GM19395 (cell line): ENCODE data around the gene CALM1.

Experiments used
- ATAC-seq: cut with Tn5 transposase; IDR thresholded peaks from one replicate; pipeline ENCODE4 v1.9.1; 2021; ENCODE audit warnings: mild to moderate bottlenecking, moderate library complexity; ENCODE audit not compliant: unreplicated experiment

Gene CALM1

DNA sequence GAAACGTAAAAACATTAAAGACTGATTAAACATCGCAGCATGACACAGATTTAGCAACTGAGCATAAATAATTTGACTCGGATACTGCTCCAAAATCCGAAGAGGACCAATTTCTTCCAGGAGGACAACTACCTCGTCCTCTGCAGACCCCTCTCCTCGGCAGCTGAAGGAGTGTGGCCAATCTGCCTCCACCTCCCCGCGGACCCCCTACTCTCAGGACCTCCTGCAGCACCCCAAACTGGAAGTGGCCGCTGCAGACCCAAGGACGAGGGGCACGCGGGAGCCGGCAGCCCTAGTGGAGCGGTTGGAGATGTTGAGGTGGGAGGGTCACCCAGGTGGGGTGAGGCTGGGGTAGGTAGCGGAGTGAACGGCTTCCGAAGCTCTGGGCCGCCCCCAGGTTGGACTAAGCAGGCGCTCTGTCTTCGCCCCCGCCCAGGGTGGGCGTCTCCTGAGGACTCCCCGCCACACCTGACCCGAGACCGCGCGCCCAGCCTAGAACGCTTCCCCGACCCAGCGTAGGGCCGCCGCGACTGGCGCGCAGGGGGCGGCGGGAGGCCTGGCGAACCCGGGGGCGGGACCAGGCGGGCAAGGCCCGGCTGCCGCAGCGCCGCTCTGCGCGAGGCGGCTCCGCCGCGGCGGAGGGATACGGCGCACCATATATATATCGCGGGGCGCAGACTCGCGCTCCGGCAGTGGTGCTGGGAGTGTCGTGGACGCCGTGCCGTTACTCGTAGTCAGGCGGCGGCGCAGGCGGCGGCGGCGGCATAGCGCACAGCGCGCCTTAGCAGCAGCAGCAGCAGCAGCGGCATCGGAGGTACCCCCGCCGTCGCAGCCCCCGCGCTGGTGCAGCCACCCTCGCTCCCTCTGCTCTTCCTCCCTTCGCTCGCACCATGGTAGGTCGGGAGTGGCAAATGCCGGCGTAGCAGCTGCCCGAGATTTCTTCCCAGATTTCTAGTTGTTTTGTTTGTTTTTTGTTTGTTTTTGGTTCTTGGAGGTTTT, at the start of gene CALM1:
CALM1 (plus strand) TSS at position 689 of the 999 bp plus-strand sequence; CDS start at position 891, 202 bp downstream.
- peak; percentile 62 for ATAC-seq

DNA sequence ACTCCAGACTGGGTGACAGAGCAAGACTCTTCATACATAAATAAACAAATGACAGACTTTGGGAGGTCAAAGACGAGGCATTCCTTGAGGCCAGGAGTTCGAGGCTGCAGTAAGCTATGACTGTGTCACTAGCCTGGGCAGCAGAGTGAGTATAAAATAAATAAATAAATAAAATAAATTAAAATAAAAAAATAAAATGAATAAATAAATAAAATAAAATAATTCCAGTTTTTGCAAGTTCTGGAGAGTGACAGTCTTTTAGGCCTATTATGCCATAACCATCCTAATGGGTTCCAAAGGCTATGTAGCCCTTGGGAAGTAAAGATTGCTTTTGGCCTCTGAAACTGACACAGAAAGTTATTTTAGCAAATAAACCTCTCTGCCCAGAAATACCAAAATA, 48.6 kb upstream of the CALM1 start:
- ATAC-seq = no peak

DNA sequence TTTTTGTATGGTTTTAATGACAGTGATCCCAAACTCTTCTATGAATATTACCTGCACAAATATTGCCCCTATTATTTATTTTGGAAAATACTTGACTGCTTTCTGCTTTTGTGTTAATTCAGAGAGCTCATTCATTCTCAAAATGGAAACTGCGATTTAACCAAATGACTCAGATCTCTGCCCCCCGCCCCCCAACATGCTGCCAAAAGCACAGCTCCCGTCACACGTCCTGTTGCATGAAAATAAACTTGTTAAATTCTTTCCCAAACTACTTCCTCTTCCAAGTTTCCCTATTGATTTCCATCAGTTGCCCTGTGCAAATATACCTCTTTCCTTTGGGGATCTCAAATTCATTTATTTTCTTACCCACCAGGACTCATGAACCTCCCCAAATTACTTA, 47.1 kb upstream of the CALM1 start:
- no peak for ATAC-seq

DNA sequence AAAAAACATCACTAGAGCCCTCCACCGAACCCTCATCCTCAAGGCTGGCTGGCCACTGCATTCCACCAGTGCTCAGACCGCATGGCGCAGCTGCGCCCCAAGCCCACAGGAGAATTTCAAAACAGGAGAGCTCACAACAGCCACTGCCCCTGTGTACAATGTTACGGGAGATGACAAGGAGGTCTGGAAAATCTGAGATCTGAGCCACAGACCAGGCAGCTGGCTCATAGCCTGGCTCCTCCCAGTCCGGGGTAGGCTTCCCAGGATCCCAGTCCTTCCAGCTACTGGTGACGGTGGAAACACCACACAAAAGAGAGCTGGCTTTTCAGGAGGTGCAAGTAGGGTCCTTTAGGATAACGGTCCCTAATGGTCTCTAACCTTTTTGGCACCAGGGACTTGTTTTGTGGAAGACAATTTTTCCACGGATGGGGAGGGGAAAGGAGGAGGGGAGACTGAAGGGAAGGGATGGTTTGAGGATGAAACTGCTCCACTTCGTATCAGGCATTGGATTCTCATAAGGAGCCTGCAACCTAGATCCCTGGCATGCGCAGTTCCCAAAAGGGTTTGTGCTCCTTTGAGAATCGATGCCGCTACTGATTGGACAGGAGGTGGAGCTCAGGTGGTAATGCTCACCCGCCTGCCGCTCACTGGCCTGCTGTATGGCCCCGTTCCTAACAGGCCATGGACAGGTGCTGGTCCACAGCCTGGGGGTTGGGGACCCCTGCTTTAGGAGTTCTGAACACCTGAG, 42.1 kb upstream of the CALM1 start:
- no peak for ATAC-seq

DNA sequence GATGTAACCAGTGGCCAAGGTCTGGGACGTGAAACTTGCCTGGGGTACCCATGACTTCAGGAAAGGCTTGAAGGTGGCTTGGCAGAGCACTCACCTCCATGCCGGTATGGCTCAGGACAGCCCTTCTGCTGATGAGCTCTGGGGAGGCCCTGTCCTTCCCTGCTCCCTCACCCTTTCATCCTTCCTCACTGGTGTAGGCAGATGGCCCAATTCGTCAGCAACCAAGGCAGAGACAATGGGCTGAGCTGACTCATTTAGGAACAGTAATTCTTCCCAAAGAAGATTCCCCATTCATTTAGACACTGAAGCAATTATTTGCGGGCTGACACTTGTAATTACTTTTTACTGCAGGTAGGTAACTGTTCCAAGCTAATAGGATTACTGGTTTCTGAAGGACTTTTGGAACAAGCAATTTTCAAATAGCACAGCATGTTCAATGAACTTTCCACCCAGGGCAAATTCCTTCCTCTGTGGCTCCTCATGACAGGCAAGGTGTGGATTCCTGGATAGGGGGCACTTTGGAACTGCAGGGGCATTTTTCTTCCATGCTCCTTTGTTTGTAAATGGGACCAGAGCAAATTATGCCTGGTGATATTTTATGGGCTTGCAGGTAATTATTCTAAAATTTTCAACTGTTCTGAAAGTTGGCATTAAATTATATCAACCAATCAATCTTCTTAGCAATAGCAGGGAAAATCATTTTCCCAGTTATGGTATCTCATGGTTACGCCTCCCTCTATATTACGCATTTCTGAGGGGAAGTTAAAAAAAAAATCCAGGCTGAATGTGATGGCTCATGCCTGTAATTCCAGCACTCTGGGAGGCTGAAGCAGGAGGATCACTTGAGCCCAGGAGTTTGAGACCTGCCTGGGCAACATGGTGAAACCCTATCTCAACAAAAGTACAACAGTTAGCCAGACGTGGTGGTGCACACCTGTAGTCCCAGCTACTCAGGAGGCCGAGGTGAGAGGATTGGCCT, 41.0 kb upstream of the CALM1 start:
- no peak for ATAC-seq

DNA sequence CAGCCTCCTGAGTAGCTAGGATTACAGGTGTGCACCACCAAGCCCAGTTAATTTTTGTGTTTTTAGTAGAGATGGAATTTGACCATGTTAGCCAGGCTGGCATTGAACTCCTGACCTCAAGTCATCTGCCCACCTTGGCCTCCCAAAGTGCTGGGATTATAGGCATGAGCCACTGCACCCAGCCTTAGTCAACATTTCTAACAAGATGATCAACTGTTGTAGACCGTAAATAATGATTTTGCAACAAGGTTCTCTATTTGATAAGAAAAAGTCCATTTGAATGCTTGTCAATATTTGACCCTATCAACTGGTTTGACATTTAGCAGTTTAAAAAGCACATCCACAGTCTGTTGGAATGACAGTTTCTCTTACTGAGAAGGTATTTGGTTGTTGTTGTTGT, 39.9 kb upstream of the CALM1 start:
- no peak for ATAC-seq

DNA sequence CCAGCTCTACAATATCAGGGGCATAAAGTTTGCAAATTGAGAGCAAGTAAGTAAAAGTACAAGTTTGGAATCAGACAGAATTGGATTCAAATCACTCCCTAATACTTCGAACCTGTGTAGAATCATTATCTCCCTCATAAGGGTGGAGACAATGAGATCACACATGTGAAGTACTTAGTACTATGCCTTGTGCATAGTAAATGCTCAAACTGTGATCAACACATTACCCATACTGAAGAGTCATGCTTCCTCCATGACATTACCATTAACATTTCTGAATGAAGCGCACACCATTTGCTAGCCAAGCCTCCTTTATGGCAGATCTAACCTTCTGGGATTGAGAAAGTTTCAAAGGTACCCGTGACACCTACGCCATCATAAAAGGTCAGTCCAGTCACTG, 38.5 kb upstream of the CALM1 start:
- no peak for ATAC-seq

DNA sequence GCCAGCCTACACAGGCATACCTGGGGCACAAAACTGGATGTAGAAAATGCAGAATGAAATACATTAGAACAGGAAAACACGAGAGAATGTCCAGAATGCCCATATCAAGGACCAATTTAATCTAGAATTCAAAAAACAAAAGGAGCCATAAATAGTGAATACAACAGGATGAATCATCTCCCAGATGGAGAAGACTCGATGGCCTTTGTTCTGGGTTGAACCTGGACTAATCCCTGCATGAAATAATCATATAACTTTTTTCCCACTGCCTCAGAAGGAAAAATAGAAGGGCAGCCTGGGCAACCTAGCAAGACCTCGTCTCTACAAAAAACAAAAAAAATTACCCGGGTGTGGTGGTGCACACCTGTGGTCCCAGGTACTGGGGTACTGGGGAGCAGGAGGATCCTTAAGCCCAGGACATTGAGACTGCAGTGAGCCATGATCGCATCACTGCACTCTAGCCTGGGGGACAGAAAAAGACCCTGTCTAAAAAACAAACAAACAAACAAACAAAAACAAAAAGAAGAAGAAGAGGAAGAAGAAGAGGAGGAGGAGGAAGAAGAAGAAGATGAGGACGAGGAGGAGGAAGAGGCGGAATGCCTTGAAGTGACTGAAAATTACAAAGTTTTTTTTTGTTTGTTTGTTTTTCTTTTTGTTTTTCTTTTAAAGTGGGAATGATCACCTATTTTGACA, 34.8 kb upstream of the CALM1 start:
- no peak for ATAC-seq

DNA sequence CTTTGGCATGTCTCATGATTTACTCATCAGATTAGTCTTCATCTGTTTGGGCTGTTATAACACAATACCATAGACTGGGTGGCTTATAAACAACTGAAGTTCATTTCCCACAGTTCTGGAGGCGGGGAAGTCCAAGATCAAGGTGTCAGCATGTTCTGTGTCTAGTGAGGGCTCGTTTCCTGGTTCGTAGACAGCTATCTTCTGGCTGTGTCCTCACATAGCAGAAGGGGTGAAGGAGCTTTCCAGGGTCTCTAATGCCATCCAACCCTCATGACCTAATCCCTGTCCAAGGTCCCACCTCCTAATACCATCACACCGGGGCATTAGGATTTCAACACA, 34.3 kb upstream of the CALM1 start:
- no peak for ATAC-seq

DNA sequence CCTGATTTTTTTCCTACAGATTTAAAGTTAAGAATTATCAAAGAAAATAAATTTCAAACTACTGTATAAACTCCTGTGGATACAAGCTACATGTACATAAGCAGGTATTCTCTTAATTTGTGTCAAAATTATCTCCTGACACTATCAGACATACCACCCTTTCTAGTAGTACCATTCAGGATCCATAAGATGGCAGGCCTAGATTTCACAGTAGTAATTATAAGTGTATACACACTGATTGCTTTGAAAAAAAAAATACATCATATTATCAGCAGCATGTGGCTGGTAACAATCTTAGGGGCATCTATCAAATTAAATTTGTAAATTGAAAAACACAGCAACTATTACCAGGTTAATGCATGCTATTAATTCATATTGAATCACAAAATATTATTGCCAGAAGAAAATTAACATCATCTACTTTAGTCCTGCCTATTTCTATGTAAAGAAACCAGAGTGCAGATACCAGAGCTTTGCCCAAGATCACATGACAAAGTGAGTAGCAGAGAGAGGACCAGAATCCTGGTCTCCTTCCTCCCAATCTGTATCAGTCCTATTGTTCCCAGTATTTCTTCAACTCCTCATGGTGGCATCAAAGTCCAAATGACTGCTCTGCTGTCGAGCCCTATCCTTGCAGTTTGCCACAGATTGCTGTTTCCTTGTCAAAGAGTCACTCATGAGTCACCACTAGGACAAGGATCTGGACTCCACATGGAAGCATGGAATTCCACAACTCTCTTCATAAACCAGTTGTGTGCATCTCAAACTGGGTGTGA, 27.7 kb upstream of the CALM1 start:
- no peak for ATAC-seq

DNA sequence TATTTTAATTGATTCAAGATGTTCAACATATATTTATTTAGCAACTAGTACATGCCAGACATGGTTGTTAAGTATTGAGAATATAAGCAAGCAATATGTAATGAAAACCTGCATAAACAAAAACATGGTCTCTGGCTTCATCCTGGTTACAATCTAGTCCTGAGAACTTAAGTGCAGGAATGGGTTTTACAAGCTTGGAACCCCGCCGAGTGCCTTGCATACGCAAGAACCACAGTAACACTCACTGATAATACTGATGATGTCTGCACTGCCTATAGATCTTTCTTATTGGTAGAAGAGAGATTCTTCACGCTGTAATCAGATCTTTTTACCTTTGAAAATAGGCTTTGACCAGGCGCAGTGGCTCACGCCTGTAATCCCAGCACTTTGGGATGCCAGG, 22.9 kb upstream of the CALM1 start:
- no peak for ATAC-seq

DNA sequence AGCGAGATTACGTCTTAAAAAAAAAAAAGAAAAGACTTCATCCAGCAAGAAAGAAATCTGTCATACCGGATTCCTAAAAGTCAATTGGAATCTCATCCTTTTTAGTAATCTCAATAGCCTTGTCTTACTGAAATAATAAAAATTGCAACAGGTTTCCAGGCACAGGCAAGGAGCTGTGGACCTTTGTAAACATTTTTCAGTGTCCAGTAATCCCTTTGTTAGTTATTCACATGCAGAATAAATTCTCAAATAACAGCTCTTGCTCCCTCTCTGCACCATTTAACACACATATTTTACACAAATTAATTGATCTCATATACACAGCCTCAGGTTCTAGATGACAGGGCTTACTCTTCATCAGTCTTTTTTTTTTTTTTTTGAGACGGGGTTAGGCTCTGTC, 22.0 kb upstream of the CALM1 start:
- no peak for ATAC-seq

DNA sequence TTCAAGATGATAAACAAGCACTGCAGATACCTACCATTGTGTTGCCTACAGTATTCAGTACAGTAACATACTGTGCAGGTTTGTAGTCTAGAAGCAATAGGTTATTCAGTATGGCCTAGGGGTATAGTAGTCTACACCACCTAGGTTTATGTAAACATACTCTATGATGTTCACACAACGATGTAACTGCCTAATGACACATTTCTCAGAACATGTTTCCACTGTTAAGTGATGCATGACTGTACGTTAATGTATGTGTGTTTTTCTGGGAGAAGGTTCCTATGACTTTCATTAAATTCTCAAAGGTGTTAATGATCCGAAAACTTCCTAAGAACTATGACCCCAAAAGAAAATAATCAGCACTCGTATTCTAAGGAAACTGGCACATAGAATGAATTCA, 20.9 kb upstream of the CALM1 start:
- no peak for ATAC-seq

DNA sequence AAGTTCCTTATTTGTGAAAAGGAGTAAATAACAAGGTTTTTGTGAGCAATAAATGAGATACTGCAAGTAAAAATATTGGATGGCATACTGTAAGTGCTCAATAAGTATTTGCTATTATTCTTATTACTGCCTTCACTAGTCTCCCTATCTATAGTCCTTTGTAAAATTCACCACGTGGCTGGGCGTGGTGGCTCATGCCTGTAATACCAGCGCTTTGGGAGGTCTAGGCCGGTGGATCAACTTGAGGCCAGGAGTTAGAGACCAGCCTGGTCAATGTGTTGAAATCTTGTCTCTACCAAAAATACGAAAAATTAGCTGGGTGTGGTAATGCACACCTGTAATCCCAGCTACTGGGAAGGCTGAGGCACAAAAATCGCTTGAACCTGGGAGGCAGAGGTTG, 18.6 kb upstream of the CALM1 start:
- ATAC-seq = no peak

DNA sequence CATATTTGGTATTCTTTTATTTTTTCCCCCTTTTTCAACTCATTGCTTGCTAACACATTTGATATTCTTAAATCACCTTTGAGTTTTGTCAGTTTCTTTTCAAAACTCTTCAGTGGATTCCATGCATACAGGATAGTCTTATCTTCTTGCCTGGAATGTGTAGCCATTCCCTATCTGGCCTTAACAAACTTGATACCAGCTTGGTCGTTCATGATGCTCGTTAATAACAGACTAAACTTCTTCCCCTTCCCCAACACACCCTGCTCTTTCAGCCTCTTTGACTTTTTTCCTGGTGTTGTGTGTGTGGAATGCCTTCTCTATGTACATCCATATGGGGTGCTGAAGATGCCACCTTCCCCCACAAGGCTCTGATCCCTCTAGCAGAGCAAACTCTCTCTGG, 17.7 kb upstream of the CALM1 start:
- ATAC-seq = no peak

DNA sequence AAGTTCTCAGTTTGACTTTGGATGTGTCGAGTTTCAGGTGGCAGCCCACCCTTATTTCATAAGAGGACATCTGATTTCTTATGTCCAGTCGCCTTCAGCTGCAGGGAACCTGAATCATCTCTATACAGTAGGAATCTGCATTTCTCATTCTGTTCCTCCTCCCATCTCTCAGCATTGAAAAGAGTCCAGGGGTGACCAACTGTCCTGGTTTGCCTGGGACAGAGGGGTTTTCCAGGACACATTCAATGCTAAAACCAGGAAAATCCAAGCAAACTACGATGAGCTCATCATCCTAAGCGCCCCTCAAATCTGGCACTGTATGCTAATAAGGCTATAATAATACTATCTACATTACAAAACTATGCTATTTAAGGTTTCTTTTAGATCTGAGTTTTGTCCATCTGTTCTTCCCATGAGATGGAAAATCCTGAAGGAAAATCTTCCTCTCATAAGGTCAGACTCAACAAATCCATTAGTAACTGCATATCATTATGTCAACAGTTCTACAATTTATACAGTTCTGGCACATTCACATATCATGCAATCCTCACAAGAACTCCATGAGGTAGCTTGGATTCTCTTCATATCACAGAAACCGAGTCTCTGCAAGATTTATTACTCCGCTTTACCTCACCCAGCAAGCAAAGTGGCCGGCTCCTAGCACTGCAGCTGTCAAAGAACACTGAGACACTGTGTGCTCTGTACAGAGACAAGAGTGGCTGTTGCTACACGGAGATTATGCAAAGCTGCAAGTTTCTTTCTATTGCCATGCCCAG, 15.6 kb upstream of the CALM1 start:
- no peak for ATAC-seq

DNA sequence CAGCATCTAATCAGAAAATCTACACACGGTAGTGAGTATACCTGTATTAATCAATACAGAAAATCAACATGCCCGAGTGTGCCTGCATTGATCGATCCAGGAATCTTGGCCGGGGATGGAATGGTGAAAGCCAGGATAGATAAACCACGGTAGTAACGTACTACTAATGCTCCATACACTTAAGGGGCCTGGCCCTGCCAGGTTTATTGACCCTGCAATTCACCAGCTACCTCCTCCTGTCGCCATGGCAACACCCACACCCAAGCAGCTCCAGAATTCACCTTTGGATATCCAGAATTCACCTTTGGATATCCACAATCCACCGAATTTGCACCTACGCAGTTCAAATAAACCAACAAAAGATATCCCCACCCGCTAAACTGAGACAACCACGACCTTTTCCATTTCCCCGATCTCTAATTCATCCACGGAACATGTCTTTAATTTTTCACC, 14.8 kb upstream of the CALM1 start:
- no peak for ATAC-seq

DNA sequence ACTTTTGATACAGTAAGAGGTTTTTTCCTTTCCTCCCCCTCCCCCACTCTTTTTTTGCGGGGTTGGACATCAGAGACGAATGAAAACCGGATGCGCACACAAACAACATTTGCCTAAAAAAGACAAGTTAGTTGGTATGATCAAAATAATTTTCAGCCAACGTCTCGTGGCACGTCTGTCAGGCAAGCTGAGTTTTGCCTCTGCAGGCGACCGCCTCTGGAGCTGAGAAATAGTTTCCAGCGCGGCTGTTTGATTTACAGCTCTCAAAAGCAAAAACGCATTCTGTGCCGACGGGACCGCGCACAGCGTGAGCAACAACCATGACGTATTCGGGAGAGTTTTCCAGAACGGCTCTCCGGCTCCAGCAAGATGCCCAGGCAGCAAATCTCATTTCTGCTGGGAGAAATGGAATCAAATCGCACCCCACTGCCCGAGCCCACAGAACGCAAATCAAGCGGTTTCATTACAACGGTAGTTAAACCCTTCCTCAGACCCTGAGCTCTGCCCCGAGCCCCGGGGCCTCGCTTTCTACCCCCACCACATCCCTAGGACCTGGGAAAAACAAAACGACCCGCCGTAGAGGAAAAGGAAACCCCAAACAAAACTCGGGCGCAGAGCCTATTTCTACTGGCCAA, 14.2 kb upstream of the CALM1 start:
- ATAC-seq = peak; percentile 21
